Measurements from ENCODE around the gene PSME1. TPM values are rescaled to one million over a fixed set of nuclear protein-coding genes. Genes with fewer than 3 reads are reported as not detected.

The PSME1 gene
- polyA plus RNA-seq, 3 donors from 2014 or later = 1,115 to 1,243 (median 1,240) TPM

GRCh38 chr14:24126939-24127338 is 9.1 kb upstream of the PSME1 start:
- H3K9me3 Mint-ChIP-seq = no peaks in the 10 kb centered on the region
- peaks cover 0 to 3% (median 0%) of the 10 kb centered on the region in 3 donors for H3K27me3 Mint-ChIP-seq (ENCODE audit: low read depth in 3 of 3)
- H3K4me3 Mint-ChIP-seq = no peak overlapping the region
- no peak for DNase-seq
- no peaks in the 10 kb centered on the region for H3K4me1 Mint-ChIP-seq
- peak overlapping the region in 2 of 6 donors; percentile 19 to 24 for H3K27ac Mint-ChIP-seq
- peaks cover 0 to 25% (median 6%) of the 10 kb centered on the region in 3 donors for H3K36me3 Mint-ChIP-seq

- no peak overlapping the region for H3K27ac Mint-ChIP-seq
- no peak overlapping the region for H3K4me3 Mint-ChIP-seq
- H3K9me3 Mint-ChIP-seq = no peaks in the 10 kb centered on the region
- H3K36me3 Mint-ChIP-seq = peaks cover 0 to 24% (median 6%) of the 10 kb centered on the region in 3 donors
- peaks cover 0 to 2% (median 0%) of the 10 kb centered on the region in 3 donors for H3K27me3 Mint-ChIP-seq (ENCODE audit: low read depth in 3 of 3)
- H3K4me1 Mint-ChIP-seq = no peaks in the 10 kb centered on the region
- DNase-seq = no peak
These were observed 8.3 kb upstream of the PSME1 start for GRCh38 chr14:24127673-24128072.

GRCh38 chr14:24129410-24129998 is 6.5 kb upstream of the PSME1 start:
- H3K4me3 Mint-ChIP-seq = no peak overlapping the region
- H3K27me3 Mint-ChIP-seq (ENCODE audit: low read depth in 3 of 3) = peaks cover 0 to 2% (median 0%) of the 10 kb centered on the region in 3 donors
- DNase-seq = no peak
- no peaks in the 10 kb centered on the region for H3K9me3 Mint-ChIP-seq
- H3K4me1 Mint-ChIP-seq = no peaks in the 10 kb centered on the region
- H3K27ac Mint-ChIP-seq = no peak overlapping the region
- H3K36me3 Mint-ChIP-seq = peaks cover 0 to 11% (median 0%) of the 10 kb centered on the region in 3 donors

GRCh38 chr14:24130380-24130716 is 5.6 kb upstream of the PSME1 start, which contains the start of gene FITM1:
TSS of gene FITM1 (plus strand) at chr14:24130659. CDS start at chr14:24131564, 905 bp downstream.
- peaks cover 0 to 7% (median 0%) of the 10 kb centered on the region in 3 donors for H3K36me3 Mint-ChIP-seq
- H3K4me3 Mint-ChIP-seq = no peak within 1 kb of the TSS
- no peaks in the 10 kb centered on the region for H3K9me3 Mint-ChIP-seq
- DNase-seq = no peak
- peaks cover 3 to 4% of the 10 kb centered on the region in 2 donors for H3K4me1 Mint-ChIP-seq
- peaks cover 0 to 2% (median under 1%) of the 10 kb centered on the region in 3 donors for H3K27me3 Mint-ChIP-seq (ENCODE audit: low read depth in 3 of 3)
- peak within 1 kb of the TSS in 1 of 6 donors; percentile 46 for H3K27ac Mint-ChIP-seq

DNA sequence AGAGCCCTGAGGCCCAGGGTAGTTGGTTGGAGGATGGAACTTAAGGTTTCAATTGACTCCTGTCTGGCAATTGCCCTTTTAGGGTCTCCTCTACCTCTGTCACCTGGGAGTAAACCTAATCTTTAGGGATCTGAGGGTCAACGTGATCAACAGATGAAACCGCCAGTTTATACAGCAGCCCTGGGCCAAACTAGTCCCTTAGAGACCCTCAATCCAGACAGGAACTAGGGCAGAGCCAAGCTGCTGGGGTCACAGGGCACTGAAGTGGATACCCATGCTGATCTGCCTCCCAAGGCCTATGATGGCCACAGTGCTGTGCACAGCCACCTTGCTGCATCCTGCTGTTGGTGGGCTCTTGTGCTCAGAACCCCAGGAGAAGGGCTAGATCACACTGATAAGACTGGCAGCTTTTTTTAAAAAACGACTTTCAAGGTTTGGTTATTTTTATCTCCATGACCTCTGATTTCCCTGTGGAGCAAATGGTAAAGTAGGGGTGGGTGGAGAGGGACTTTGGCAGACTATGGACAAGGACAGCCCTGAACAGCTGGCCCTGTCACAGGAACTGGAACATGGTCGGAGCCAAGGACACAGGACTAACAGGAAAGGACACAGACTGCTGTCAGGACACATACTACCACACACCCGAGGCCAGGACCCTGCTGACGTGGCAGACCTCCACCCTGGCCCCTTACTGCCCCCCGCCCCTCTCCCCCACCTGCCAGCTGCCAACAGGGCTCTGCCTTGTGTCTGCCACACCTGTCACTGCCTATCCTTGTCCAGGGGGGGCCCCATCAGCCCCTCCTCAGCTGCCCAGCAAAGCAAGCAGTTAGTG is 5.1 kb upstream of the PSME1 start:
- peaks cover 0 to 4% (median 2%) of the 10 kb centered on the region in 3 donors for H3K27me3 Mint-ChIP-seq (ENCODE audit: low read depth in 3 of 3)
- H3K27ac Mint-ChIP-seq = no peak overlapping the region
- no peaks in the 10 kb centered on the region for H3K9me3 Mint-ChIP-seq
- DNase-seq = no peak
- H3K36me3 Mint-ChIP-seq = peaks cover 0 to 7% (median 0%) of the 10 kb centered on the region in 3 donors
- H3K4me3 Mint-ChIP-seq = no peak overlapping the region
- peaks cover 5 to 8% of the 10 kb centered on the region in 2 donors for H3K4me1 Mint-ChIP-seq

GRCh38 chr14:24131549-24131966 is 4.4 kb upstream of the PSME1 start:
- Mint-ChIP-seq H3K4me3 (no peak overlapping the region), H3K9me3 (no peaks in the 10 kb centered on the region), H3K27ac (no peak overlapping the region), H3K27me3 (ENCODE audit: low read depth in 3 of 3) (peaks cover 2 to 4% (median 2%) of the 10 kb centered on the region in 3 donors), H3K4me1 (peaks cover 7 to 11% of the 10 kb centered on the region in 2 donors), H3K36me3 (peaks cover 0 to 7% (median 0%) of the 10 kb centered on the region in 3 donors)
- no peak for DNase-seq

DNA sequence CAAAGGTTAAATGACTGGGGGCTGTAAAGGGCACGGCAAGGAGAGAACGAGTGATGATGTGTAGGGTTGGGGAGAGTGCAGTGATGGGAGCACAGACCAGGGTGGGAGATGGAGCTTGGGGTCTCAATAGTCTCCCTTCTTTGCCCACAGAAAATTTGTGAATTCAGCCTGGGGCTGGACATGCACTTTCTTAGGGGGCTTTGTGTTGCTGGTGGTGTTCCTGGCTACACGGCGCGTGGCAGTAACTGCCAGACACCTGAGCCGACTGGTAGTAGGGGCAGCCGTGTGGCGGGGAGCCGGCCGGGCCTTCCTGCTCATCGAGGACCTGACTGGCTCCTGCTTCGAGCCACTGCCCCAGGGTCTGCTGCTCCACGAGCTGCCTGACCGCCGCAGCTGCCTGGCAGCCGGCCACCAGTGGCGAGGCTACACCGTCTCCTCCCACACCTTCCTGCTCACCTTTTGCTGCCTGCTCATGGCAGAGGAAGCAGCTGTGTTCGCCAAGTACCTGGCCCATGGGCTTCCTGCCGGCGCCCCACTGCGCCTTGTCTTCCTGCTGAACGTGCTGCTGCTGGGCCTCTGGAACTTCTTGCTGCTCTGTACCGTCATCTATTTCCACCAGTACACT is 3.8 kb upstream of the PSME1 start:
- Mint-ChIP-seq H3K4me1 (peaks cover 14 to 17% of the 10 kb centered on the region in 2 donors), H3K27ac (no peak overlapping the region), H3K9me3 (no peaks in the 10 kb centered on the region), H3K36me3 (peaks cover 0 to 9% (median 0%) of the 10 kb centered on the region in 3 donors), H3K27me3 (ENCODE audit: low read depth in 3 of 3) (peaks cover 2 to 4% (median 2%) of the 10 kb centered on the region in 3 donors), H3K4me3 (no peak overlapping the region)
- no peak for DNase-seq

DNA sequence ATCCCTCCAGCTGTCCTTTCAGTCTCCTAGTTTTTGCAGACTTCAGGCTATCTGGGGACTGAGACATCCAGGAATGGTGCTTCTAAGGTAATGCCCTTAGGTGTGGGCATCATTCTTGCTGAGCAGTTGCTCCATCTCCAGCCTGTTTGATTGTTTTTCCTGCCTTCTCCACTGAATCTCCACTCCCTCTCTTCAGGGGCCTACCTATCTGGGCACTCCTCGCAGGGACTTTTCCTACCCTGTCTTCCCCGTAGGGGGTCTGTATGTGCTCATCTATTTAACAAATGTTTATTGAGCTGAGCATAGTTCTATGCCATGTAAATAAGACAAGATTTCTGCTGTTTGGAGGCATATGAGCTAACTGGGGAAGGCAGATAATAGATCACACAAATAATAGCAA is 3.0 kb upstream of the PSME1 start:
- Mint-ChIP-seq H3K4me3 (no peak overlapping the region), H3K27ac (peak overlapping the region in 2 of 6 donors; percentile 40 to 47), H3K9me3 (no peaks in the 10 kb centered on the region), H3K4me1 (peaks cover 19 to 21% of the 10 kb centered on the region in 2 donors), H3K27me3 (ENCODE audit: low read depth in 3 of 3) (peaks cover 2 to 4% (median 2%) of the 10 kb centered on the region in 3 donors), H3K36me3 (peaks cover 0 to 11% (median 0%) of the 10 kb centered on the region in 3 donors)
- DNase-seq = no peak

DNA sequence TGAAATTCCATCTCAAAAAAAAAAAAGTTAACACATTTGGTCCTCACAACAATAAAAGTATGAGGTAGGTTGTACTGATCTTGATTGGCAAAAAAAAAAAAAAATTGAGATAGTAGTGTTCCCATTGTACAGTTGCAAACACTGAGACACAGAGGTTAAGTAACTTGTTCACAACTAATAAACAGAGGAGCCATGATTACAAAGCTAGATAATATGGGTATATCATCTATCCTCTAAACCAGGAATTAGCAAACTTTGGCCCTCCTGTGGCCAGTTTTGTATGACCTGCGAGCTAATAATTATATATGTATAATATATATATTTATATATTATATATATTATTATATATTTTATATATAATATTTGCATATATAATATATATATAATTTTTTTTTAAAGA is 2.3 kb upstream of the PSME1 start:
- peaks cover 22 to 29% of the 10 kb centered on the region in 2 donors for H3K4me1 Mint-ChIP-seq
- H3K27ac Mint-ChIP-seq = no peak overlapping the region
- H3K36me3 Mint-ChIP-seq = peaks cover 0 to 16% (median 1%) of the 10 kb centered on the region in 3 donors
- no peak overlapping the region for H3K4me3 Mint-ChIP-seq
- peaks cover 2 to 5% (median 3%) of the 10 kb centered on the region in 3 donors for H3K27me3 Mint-ChIP-seq (ENCODE audit: low read depth in 3 of 3)
- H3K9me3 Mint-ChIP-seq = no peaks in the 10 kb centered on the region
- DNase-seq = no peak

DNA sequence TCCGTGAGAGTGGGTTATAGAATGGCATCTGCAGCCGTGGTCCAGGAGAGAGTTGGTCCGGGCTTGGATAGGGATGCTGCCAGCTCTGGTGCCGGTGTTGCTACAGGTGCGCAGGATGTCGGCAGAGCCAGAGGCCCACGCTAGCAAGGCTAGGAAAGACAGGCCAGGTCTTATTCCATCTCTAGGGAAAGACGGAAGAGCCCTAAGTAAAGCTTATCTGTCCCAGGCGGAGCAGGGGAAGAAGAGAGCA is 485 bp upstream of the PSME1 start:
- Mint-ChIP-seq H3K27me3 (ENCODE audit: low read depth in 3 of 3) (peaks cover 1 to 6% (median 2%) of the 10 kb centered on the region in 3 donors), H3K9me3 (no peaks in the 10 kb centered on the region), H3K4me3 (peak overlapping the region; percentile 90 to 93 (median 92)), H3K4me1 (peaks cover 35 to 46% of the 10 kb centered on the region in 2 donors), H3K36me3 (peaks cover 3 to 26% (median 8%) of the 10 kb centered on the region in 3 donors), H3K27ac (peak overlapping the region; percentile 72 to 96 (median 90))
- no peak for DNase-seq

DNA sequence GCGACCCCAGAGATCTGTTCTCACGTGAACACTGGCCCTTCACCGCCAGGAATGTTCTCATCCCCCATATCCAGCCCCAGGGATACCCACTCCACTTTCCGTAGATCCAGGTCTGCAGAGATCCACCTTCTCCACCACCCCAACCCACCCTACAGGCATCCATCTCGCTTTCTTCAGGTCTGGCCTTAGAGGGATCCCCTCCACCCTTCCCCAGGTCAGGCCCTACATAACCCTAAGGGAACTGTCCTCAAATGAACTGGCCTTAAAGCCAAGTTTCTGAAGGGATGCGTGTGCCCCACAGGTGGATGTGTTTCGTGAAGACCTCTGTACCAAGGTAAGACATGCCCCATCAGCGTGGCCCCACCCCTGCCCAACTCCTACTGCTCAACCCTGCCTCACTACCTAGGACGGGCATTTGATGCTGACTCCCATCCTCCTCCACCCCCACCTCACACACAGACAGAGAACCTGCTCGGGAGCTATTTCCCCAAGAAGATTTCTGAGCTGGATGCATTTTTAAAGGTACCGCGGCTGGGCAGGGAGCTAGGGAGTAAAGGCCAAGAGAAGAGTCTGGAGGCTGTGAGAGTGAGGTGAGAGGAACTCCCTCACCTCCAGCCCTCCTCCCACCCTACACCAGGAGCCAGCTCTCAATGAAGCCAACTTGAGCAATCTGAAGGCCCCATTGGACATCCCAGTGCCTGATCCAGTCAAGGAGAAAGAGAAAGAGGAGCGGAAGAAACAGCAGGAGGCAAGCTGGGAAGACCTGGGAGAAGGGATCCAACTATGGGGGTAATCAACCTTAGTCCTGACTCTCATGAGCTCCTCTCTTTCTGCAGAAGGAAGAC is 912 bp downstream of the PSME1 start:
- Mint-ChIP-seq H3K9me3 (no peaks in the 10 kb centered on the region), H3K27ac (peak overlapping the region; percentile 85 to 95 (median 92)), H3K36me3 (peaks cover 3 to 30% (median 8%) of the 10 kb centered on the region in 3 donors), H3K27me3 (ENCODE audit: low read depth in 3 of 3) (peaks cover 7 to 12% (median 8%) of the 10 kb centered on the region in 3 donors), H3K4me1 (peaks cover 46 to 55% of the 10 kb centered on the region in 2 donors), H3K4me3 (peak overlapping the region; percentile 85 to 90 (median 88))
- DNase-seq = no peak

- H3K9me3 Mint-ChIP-seq = no peaks in the 10 kb centered on the region
- peak overlapping the region; percentile 85 to 95 (median 92) for H3K27ac Mint-ChIP-seq
- peaks cover 7 to 12% (median 8%) of the 10 kb centered on the region in 3 donors for H3K27me3 Mint-ChIP-seq (ENCODE audit: low read depth in 3 of 3)
- DNase-seq = no peak
- peaks cover 53 to 60% of the 10 kb centered on the region in 2 donors for H3K4me1 Mint-ChIP-seq
- H3K4me3 Mint-ChIP-seq = peak overlapping the region; percentile 42 to 89 (median 85)
- H3K36me3 Mint-ChIP-seq = peaks cover 3 to 27% (median 8%) of the 10 kb centered on the region in 3 donors
These were observed 1.8 kb downstream of the PSME1 start for GRCh38 chr14:24137529-24138395.
